SU-DHL-6 (cell line): ENCODE data around the gene CCNL1.
"Not testable (repeated sequence)": the region's sequence is repeated elsewhere in the genome, so short reads cannot be mapped to it uniquely, and the experiment has no call there.

Experiments
- H2AFZ ChIP-seq: fragments of 200-600 bp; sonication (generic); 2 replicates; pipeline ENCODE4 v1.6.1; 2014; ENCODE audit warnings: low read depth, mild to moderate bottlenecking, moderate library complexity, mixed read lengths, antibody characterized with exemption, low read length; ENCODE audit not compliant: severe bottlenecking
- H3F3A ChIP-seq: fragments of 200-600 bp; shearing (Covaris generic); 2 replicates; pipeline ENCODE4 v1.6.0; 2016; ENCODE audit warnings: antibody characterized with exemption, mild to moderate bottlenecking; ENCODE audit not compliant: insufficient read depth
- H3K27ac ChIP-seq: fragments of 200-600 bp; sonication (generic); 2 replicates; pipeline ENCODE4 v1.5.1; 2016; ENCODE audit warnings: low read depth, mild to moderate bottlenecking, low read length, moderate library complexity, mixed read lengths
- H3K27me3 ChIP-seq: fragments of 200-600 bp; sonication (generic), shearing (Covaris generic); 2 replicates; pipeline ENCODE4 v1.6.0; 2014; ENCODE audit warnings: mild to moderate bottlenecking, low read length
- H3K36me3 ChIP-seq: fragments of 200-600 bp; sonication (generic); 2 replicates; pipeline ENCODE4 v1.6.1; 2014; ENCODE audit warnings: mild to moderate bottlenecking, low read length, mixed read lengths
- H3K4me2 ChIP-seq: fragments of 300-600, 200-600 bp; shearing (Covaris generic), sonication (generic); 2 replicates; pipeline ENCODE4 v1.6.0; 2014; ENCODE audit warnings: low read length, low read depth, mild to moderate bottlenecking; ENCODE audit not compliant: poor library complexity, severe bottlenecking
- H3K4me3 ChIP-seq: fragments of 200-600 bp; sonication (generic); 2 replicates; pipeline ENCODE4 v1.5.1; 2014; ENCODE audit warnings: antibody characterized with exemption, low read length, mild to moderate bottlenecking, mixed read lengths; ENCODE audit not compliant: insufficient read depth, poor library complexity, severe bottlenecking
- H3K79me2 ChIP-seq: fragments of 200-600 bp; sonication (generic); 2 replicates; pipeline ENCODE4 v1.6.1; 2014; ENCODE audit warnings: mild to moderate bottlenecking, low read length, moderate library complexity; ENCODE audit not compliant: insufficient read depth
- H3K9ac ChIP-seq: fragments of 200-600 bp; sonication (generic); 2 replicates; pipeline ENCODE4 v1.7.0; 2014; ENCODE audit warnings: mild to moderate bottlenecking, low read length
- H3K9me2 ChIP-seq: fragments of 200-600 bp; sonication (generic); replicated peaks from 2 replicates; pipeline ENCODE4 v1.6.1; 2014; ENCODE audit warnings: low read length; ENCODE audit not compliant: insufficient read depth
- H3K9me3 ChIP-seq: fragments of 200-600 bp; sonication (generic); 2 replicates; pipeline ENCODE4 v1.6.1; 2014; ENCODE audit warnings: low read length, mixed read lengths; ENCODE audit not compliant: insufficient read depth
- H4K20me1 ChIP-seq: fragments of 200-600 bp; sonication (generic); 2 replicates; pipeline ENCODE4 v1.6.1; 2014; ENCODE audit warnings: low read depth, mild to moderate bottlenecking, antibody characterized with exemption, low read length, moderate library complexity, mixed read lengths
- CTCF ChIP-seq: fragments of 200-600 bp; sonication (generic); IDR thresholded peaks from one replicate; pipeline ENCODE4 v1.5.1; 2017; ENCODE audit warnings: antibody characterized with exemption, mild to moderate bottlenecking, low read length, moderate library complexity; ENCODE audit not compliant: insufficient read depth, poor library complexity, severe bottlenecking
- EZH2phosphoT487 ChIP-seq: fragments of 200-600 bp; sonication (generic), shearing (Covaris generic); conservative IDR thresholded peaks from 2 replicates; pipeline ENCODE4 v1.6.1; 2018; ENCODE audit warnings: mild to moderate bottlenecking, antibody characterized with exemption, low read length, moderate library complexity, mixed read lengths

CCNL1 gene

GRCh38 chr3:157103860-157104259, 56.1 kb downstream of the CCNL1 start:
- Histone ChIP-seq H3K27ac (no peak overlapping the region), H2AFZ (no peak overlapping the region), H4K20me1 (no peaks in the 10 kb centered on the region), H3K9ac (no peak overlapping the region), H3K4me3 (no peak overlapping the region), H3F3A (no peaks in the 10 kb centered on the region), H3K36me3 (no peaks in the 10 kb centered on the region), H3K9me3 (no peaks in the 10 kb centered on the region), H3K9me2 (no peaks in the 10 kb centered on the region), H3K4me2 (no peak overlapping the region), H3K79me2 (no peaks in the 10 kb centered on the region), H3K27me3 (no peaks in the 10 kb centered on the region)
- TF ChIP-seq EZH2phosphoT487 (no peak), CTCF (no peak)

GRCh38 chr3:157103280-157103679, 56.7 kb downstream of the CCNL1 start:
- Histone ChIP-seq H3K4me3 (no peak overlapping the region), H4K20me1 (no peaks in the 10 kb centered on the region), H3K27me3 (no peaks in the 10 kb centered on the region), H3K36me3 (no peaks in the 10 kb centered on the region), H3K9ac (no peak overlapping the region), H3K79me2 (no peaks in the 10 kb centered on the region), H3K4me2 (no peak overlapping the region), H2AFZ (no peak overlapping the region), H3K9me3 (no peaks in the 10 kb centered on the region), H3K27ac (no peak overlapping the region), H3K9me2 (no peaks in the 10 kb centered on the region), H3F3A (no peaks in the 10 kb centered on the region)
- TF ChIP-seq CTCF (no peak), EZH2phosphoT487 (no peak)

GRCh38 chr3:157102595-157102994, 57.4 kb downstream of the CCNL1 start:
- not testable (repeated sequence) for H3K79me2 ChIP-seq, H4K20me1 ChIP-seq, H3K27ac ChIP-seq, H3K27me3 ChIP-seq, H3F3A ChIP-seq, H3K36me3 ChIP-seq, H3K4me3 ChIP-seq, H3K9me3 ChIP-seq, H2AFZ ChIP-seq, H3K9me2 ChIP-seq, H3K9ac ChIP-seq, H3K4me2 ChIP-seq

- no peaks in the 10 kb centered on the region for H3K27me3 ChIP-seq
- H2AFZ ChIP-seq: no peak overlapping the region
- TF ChIP-seq CTCF: no peak
- TF ChIP-seq EZH2phosphoT487: no peak
- no peaks in the 10 kb centered on the region for H3K79me2 ChIP-seq
- H3K4me3 ChIP-seq: no peak overlapping the region
- H3K9me2 ChIP-seq: no peaks in the 10 kb centered on the region
- H3K4me2 ChIP-seq: no peak overlapping the region
- no peaks in the 10 kb centered on the region for H3K9me3 ChIP-seq
- H3K27ac ChIP-seq: no peak overlapping the region
- no peak overlapping the region for H3K9ac ChIP-seq
- H3F3A ChIP-seq: no peaks in the 10 kb centered on the region
- no peaks in the 10 kb centered on the region for H3K36me3 ChIP-seq
- no peaks in the 10 kb centered on the region for H4K20me1 ChIP-seq
Measured at GRCh38 chr3:157102098-157102497, 57.8 kb downstream of the CCNL1 start.
